D721Med (cell line): ENCODE measurements around the gene UCN2.

Experiments used
- DNase-seq: peaks from one replicate; pipeline ENCODE4 v3.0.0; 2011; ENCODE audit warnings: low spot score; ENCODE audit not compliant: insufficient read length
- FAIRE-seq: peaks from 2 replicates; lab custom pipeline; 2011; peaks lifted over from hg19 to GRCh38; lab: Jason Lieb, UNC
- TF ChIP-seq, protein P1 (sequence below): IDR thresholded peaks from 2 replicates; pipeline ENCODE4 v1.5.1; 2012; ENCODE audit warnings: mild to moderate bottlenecking, control low read depth; ENCODE audit not compliant: insufficient read depth; ENCODE audit errors: missing control alignments

The UCN2 gene, protein sequence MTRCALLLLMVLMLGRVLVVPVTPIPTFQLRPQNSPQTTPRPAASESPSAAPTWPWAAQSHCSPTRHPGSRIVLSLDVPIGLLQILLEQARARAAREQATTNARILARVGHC

GRCh38 chr3:48563382-48563918 lies at the start of gene UCN2:
UCN2 (minus strand) TSS chr3:48563781; CDS start chr3:48563124, 657 bp downstream.
- DNase-seq: peak; percentile 36
- FAIRE-seq: no peak
- TF ChIP-seq, protein P1, sequence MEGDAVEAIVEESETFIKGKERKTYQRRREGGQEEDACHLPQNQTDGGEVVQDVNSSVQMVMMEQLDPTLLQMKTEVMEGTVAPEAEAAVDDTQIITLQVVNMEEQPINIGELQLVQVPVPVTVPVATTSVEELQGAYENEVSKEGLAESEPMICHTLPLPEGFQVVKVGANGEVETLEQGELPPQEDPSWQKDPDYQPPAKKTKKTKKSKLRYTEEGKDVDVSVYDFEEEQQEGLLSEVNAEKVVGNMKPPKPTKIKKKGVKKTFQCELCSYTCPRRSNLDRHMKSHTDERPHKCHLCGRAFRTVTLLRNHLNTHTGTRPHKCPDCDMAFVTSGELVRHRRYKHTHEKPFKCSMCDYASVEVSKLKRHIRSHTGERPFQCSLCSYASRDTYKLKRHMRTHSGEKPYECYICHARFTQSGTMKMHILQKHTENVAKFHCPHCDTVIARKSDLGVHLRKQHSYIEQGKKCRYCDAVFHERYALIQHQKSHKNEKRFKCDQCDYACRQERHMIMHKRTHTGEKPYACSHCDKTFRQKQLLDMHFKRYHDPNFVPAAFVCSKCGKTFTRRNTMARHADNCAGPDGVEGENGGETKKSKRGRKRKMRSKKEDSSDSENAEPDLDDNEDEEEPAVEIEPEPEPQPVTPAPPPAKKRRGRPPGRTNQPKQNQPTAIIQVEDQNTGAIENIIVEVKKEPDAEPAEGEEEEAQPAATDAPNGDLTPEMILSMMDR: no peak

DNA sequence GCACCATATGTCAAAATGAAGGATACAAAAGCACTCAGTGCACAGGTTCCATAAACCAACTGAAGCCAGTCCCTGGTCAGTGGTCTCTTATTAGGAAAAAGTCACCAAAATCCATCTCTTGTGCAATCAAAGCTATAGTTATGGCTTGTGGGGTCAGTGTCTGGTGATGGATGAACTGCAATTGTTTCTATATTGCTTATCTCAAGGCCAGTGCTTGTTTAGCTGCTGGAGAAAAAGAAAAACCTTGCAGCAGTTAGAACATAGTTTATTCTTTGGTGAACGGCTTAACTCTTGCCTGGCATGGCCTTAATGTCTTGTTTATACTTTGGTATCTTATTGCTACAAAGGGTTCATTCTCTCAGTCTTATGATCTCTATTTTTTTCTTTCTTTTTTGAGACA lies 48.7 kb upstream of the UCN2 start:
- DNase-seq: no peak
- FAIRE-seq: no peak
- TF ChIP-seq, protein P1: no peak

- TF ChIP-seq, protein P1: peak; percentile 57
- no peak for FAIRE-seq
- peak; percentile 89 for DNase-seq
These were observed 45.8 kb upstream of the UCN2 start, which contains the start of gene UQCRC1 for GRCh38 chr3:48609088-48610005. UQCRC1 (minus strand) TSS chr3:48609646; CDS start chr3:48609620, 26 bp downstream.

GRCh38 chr3:48607519-48607918 lies 43.9 kb upstream of the UCN2 start:
- TF ChIP-seq, protein P1: no peak
- DNase-seq: no peak
- FAIRE-seq: no peak

GRCh38 chr3:48601622-48601994 lies 38.0 kb upstream of the UCN2 start:
- TF ChIP-seq, protein P1: no peak
- FAIRE-seq (no peak), DNase-seq (no peak)

- no peak for FAIRE-seq
- TF ChIP-seq, protein P1: no peak
- DNase-seq: no peak
These were observed 37.4 kb upstream of the UCN2 start for GRCh38 chr3:48600711-48601621.
